Peyer's patch (tissue), 4 donors: ENCODE results near the gene KIF12. TPM values are rescaled to one million over a fixed set of nuclear protein-coding genes. Genes with fewer than 3 reads are reported as not detected.

Experiments
- DNase-seq, 3 donors: peaks; one replicate each; pipeline ENCODE4 v3.0.0-alpha.2; 2017 to 2019
- H3K27ac ChIP-seq, 4 donors: fragments of 200-600 bp; sonication (generic); one replicate each; pipeline ENCODE4 v1.5.1; 2016 to 2019
- H3K27me3 ChIP-seq, 2 donors: fragments of 200-600 bp; sonication (generic); one replicate each; pipeline ENCODE4 v1.5.1; 2019
- H3K36me3 ChIP-seq, 3 donors: fragments of 200-600 bp; sonication (generic); one replicate each; pipeline ENCODE4 v1.5.1; 2016 to 2019
- H3K4me1 ChIP-seq, 4 donors: fragments of 200-600 bp; sonication (generic); one replicate each; pipeline ENCODE4 v1.5.1; 2016 to 2019
- H3K4me3 ChIP-seq, 4 donors: fragments of 200-600 bp; sonication (generic); 1 replicate in 3 of 4; 2 replicates in 1 of 4; pipeline ENCODE4 v1.5.1; 2016 to 2019; ENCODE audit warnings: mild to moderate bottlenecking in 1 of 4
- H3K9me3 ChIP-seq, 4 donors: fragments of 200-600 bp; sonication (generic); one replicate each; pipeline ENCODE4 v1.5.1; 2016 to 2019; ENCODE audit warnings: mild to moderate bottlenecking in 1 of 4
- CTCF ChIP-seq, 6 experiments: fragments of 450-650 bp in 4 of 6; fragments of 200-600 bp in 2 of 6; sonication (generic) in 1 of 6; IDR thresholded peaks; one replicate each; pipeline ENCODE4 v1.5.1; 2017 to 2019; ENCODE audit warnings: antibody characterized with exemption in 6 of 6, mild to moderate bottlenecking in 3 of 6, moderate library complexity in 1 of 6
- POLR2A ChIP-seq, 2 donors: fragments of 450-650 bp; IDR thresholded peaks; one replicate each; pipeline ENCODE4 v1.5.1; 2017; ENCODE audit warnings: antibody characterized with exemption in 2 of 2, mild to moderate bottlenecking in 2 of 2, moderate library complexity in 2 of 2
- total RNA-seq, 4 donors: library from RNA; depleted of rRNA; stranded (reverse); fragments of >200 nt; gene quantifications; one replicate each; pipeline ENCODE4 v1.1.0, GENCODE V29; 2016

The KIF12 gene
- total RNA-seq, 4 donors from 2014 or later: 23.6 to 85.3 (median 41.3) TPM

DNA sequence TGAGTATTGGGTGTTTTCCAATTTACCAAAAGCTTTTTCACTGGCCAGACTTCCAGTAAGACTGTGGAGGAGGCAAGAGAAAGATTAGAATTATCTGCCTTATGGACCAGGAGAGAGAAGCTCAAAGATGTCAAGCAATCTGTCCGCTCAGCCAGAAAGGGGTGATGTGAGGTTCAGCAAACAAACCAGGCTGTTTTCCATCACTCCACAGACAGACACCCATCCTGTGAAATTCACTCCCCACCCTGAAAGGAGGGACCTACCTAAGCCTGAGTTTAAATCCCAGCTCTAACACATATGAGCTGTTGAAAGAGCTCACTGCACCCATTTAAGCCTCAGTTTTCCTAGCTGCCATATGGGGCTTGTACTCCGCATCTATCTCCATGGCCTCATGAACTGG, 41.3 kb upstream of the KIF12 start:
- H3K27ac ChIP-seq: no peak overlapping the region

GRCh38 chr9:114139071-114139470, 40.0 kb upstream of the KIF12 start:
- H3K4me3 ChIP-seq: no peak overlapping the region
- H3K4me1 ChIP-seq: peaks cover 0 to 4% (median 0%) of the 10 kb centered on the region in 4 donors
- TF ChIP-seq POLR2A (IDR thresholded peaks at IDR 0.05) (no peak), CTCF (IDR thresholded peaks at IDR 0.05) (no peak)
- no peak for DNase-seq
- no peak overlapping the region for H3K27ac ChIP-seq
- no peaks in the 10 kb centered on the region for H3K36me3 ChIP-seq
- no peaks in the 10 kb centered on the region for H3K27me3 ChIP-seq
- no peaks in the 10 kb centered on the region for H3K9me3 ChIP-seq

More for the DNA sequence above, 41.3 kb upstream of the KIF12 start:
- Histone ChIP-seq H3K4me3 (no peak overlapping the region), H3K9me3 (no peaks in the 10 kb centered on the region), H3K4me1 (peaks cover 0 to 4% (median 0%) of the 10 kb centered on the region in 4 donors), H3K27me3 (no peaks in the 10 kb centered on the region), H3K36me3 (no peaks in the 10 kb centered on the region)
- no peak for DNase-seq
- TF ChIP-seq POLR2A (IDR thresholded peaks at IDR 0.05) (no peak), CTCF (IDR thresholded peaks at IDR 0.05) (no peak)

- TF ChIP-seq POLR2A (IDR thresholded peaks at IDR 0.05) (no peak), CTCF (IDR thresholded peaks at IDR 0.05) (no peak)
- no peak overlapping the region for H3K4me3 ChIP-seq
- no peaks in the 10 kb centered on the region for H3K9me3 ChIP-seq
- H3K36me3 ChIP-seq: no peaks in the 10 kb centered on the region
- no peak for DNase-seq
- no peak overlapping the region for H3K27ac ChIP-seq
- peaks cover 0 to 4% (median 0%) of the 10 kb centered on the region in 4 donors for H3K4me1 ChIP-seq
- H3K27me3 ChIP-seq: no peaks in the 10 kb centered on the region
Observed at GRCh38 chr9:114138552-114138971, 39.5 kb upstream of the KIF12 start.

GRCh38 chr9:114137831-114138230, 38.7 kb upstream of the KIF12 start:
- Histone ChIP-seq H3K9me3 (no peaks in the 10 kb centered on the region), H3K36me3 (no peaks in the 10 kb centered on the region), H3K27me3 (no peaks in the 10 kb centered on the region), H3K4me3 (no peak overlapping the region), H3K4me1 (peaks cover 0 to 4% (median 0%) of the 10 kb centered on the region in 4 donors), H3K27ac (no peak overlapping the region)
- no peak for DNase-seq
- TF ChIP-seq POLR2A (IDR thresholded peaks at IDR 0.05) (no peak), CTCF (IDR thresholded peaks at IDR 0.05) (no peak)

- no peak for DNase-seq
- no peak overlapping the region for H3K27ac ChIP-seq
- H3K4me3 ChIP-seq: no peak overlapping the region
- H3K9me3 ChIP-seq: no peaks in the 10 kb centered on the region
- no peaks in the 10 kb centered on the region for H3K4me1 ChIP-seq
- no peaks in the 10 kb centered on the region for H3K27me3 ChIP-seq
- TF ChIP-seq CTCF (IDR thresholded peaks at IDR 0.05) (no peak), POLR2A (IDR thresholded peaks at IDR 0.05) (no peak)
- no peaks in the 10 kb centered on the region for H3K36me3 ChIP-seq
Observed at GRCh38 chr9:114134827-114135396, 35.8 kb upstream of the KIF12 start.

GRCh38 chr9:114132550-114132918, 33.4 kb upstream of the KIF12 start:
- Histone ChIP-seq H3K27me3 (no peaks in the 10 kb centered on the region), H3K9me3 (no peaks in the 10 kb centered on the region), H3K4me3 (no peak overlapping the region), H3K27ac (no peak overlapping the region), H3K4me1 (no peaks in the 10 kb centered on the region), H3K36me3 (no peaks in the 10 kb centered on the region)
- TF ChIP-seq POLR2A (IDR thresholded peaks at IDR 0.05) (no peak), CTCF (IDR thresholded peaks at IDR 0.05) (no peak)
- no peak for DNase-seq
